Neural cell (in vitro differentiated cells): Measurements from ENCODE around the gene ZCCHC14. TPM values are rescaled to one million over a fixed set of nuclear protein-coding genes. Genes with fewer than 3 reads are reported as not detected.

Source experiments
- H2AFZ ChIP-seq: fragments of 200-600, 300-800 bp; sonication (generic), shearing (Covaris generic); 2 replicates; pipeline ENCODE4 v1.6.0; 2014; ENCODE audit warnings: low read depth, mild to moderate bottlenecking, antibody characterized with exemption, low read length, moderate library complexity
- H3F3A ChIP-seq: fragments of 200-600 bp; shearing (Covaris generic); 2 replicates; pipeline ENCODE4 v1.6.1; 2016; ENCODE audit warnings: mild to moderate bottlenecking, moderate library complexity, mixed read lengths, antibody characterized with exemption, low read length; ENCODE audit not compliant: insufficient read depth, poor library complexity, severe bottlenecking
- H3K27ac ChIP-seq: fragments of 200-600, 300-800 bp; sonication (generic), shearing (Covaris generic); 2 replicates; pipeline ENCODE4 v1.5.1; 2014; ENCODE audit warnings: mild to moderate bottlenecking, low read length, moderate library complexity
- H3K27me3 ChIP-seq: fragments of 300-800, 200-600 bp; sonication (generic), shearing (Covaris generic); 2 replicates; pipeline ENCODE4 v1.6.0; 2014; ENCODE audit warnings: mild to moderate bottlenecking, low read depth, low read length, moderate library complexity; ENCODE audit not compliant: insufficient read depth
- H3K36me3 ChIP-seq: fragments of 300-800, 200-600 bp; sonication (generic), shearing (Covaris generic); 2 replicates; pipeline ENCODE4 v1.5.1; 2014; ENCODE audit warnings: mild to moderate bottlenecking, antibody characterized with exemption, low read length, moderate library complexity; ENCODE audit not compliant: insufficient read depth
- H3K4me2 ChIP-seq: fragments of 300-800, 200-600 bp; sonication (generic), shearing (Covaris generic); 2 replicates; pipeline ENCODE4 v1.6.0; 2014; ENCODE audit warnings: mild to moderate bottlenecking, low read length
- H3K4me3 ChIP-seq: fragments of 300-800, 200-600 bp; sonication (generic), shearing (Covaris generic); 2 replicates; pipeline ENCODE4 v1.5.1; 2014; ENCODE audit warnings: mild to moderate bottlenecking, low read length, moderate library complexity
- H3K79me2 ChIP-seq: fragments of 200-600 bp; shearing (Covaris generic); replicated peaks from 2 replicates; pipeline ENCODE4 v1.6.0; 2014; ENCODE audit warnings: mild to moderate bottlenecking, low read length, moderate library complexity; ENCODE audit not compliant: insufficient read depth
- H3K9ac ChIP-seq: fragments of 300-800, 200-600 bp; sonication (generic), shearing (Covaris generic); 2 replicates; pipeline ENCODE4 v1.6.1; 2016; ENCODE audit warnings: mild to moderate bottlenecking, low read length, mixed read lengths
- H3K9me2 ChIP-seq: fragments of 200-600 bp; shearing (Covaris generic); 2 replicates; pipeline ENCODE4 v1.6.1; 2016; ENCODE audit warnings: mild to moderate bottlenecking, low read length, mixed read lengths; ENCODE audit not compliant: insufficient read depth
- H3K9me3 ChIP-seq: fragments of 200-600, 300-800 bp; sonication (generic), shearing (Covaris generic); 2 replicates; pipeline ENCODE4 v1.6.1; 2016; ENCODE audit warnings: mild to moderate bottlenecking, mixed run types, low read length, moderate library complexity, mixed read lengths
- H4K20me1 ChIP-seq: fragments of 200-600 bp; shearing (Covaris generic); 2 replicates; pipeline ENCODE4 v1.6.1; 2016; ENCODE audit warnings: mild to moderate bottlenecking, mixed run types; ENCODE audit not compliant: insufficient read depth
- EP300 ChIP-seq: fragments of 450-650 bp; conservative IDR thresholded peaks from 2 replicates; pipeline ENCODE4 v1.6.1; 2014; ENCODE audit warnings: antibody characterized with exemption, mild to moderate bottlenecking, moderate library complexity; ENCODE audit not compliant: poor library complexity, severe bottlenecking
- EZH2 ChIP-seq: fragments of 200-600, 300-800 bp; shearing (Covaris generic), sonication (generic); IDR thresholded peaks from 2 replicates; pipeline ENCODE4 v1.6.1; 2014; ENCODE audit warnings: antibody characterized with exemption, low read length, borderline replicate concordance, mild to moderate bottlenecking; ENCODE audit not compliant: insufficient read depth, poor library complexity, severe bottlenecking
- MXI1 ChIP-seq: fragments of 450-650 bp; conservative IDR thresholded peaks from 2 replicates; pipeline ENCODE4 v1.6.1; 2014; ENCODE audit warnings: antibody characterized with exemption, mild to moderate bottlenecking; ENCODE audit not compliant: poor library complexity, severe bottlenecking
- POLR2AphosphoS5 ChIP-seq: IDR thresholded peaks from 2 replicates; pipeline ENCODE4 v1.6.1; 2012
- RAD21 ChIP-seq: fragments of 450-650 bp; conservative IDR thresholded peaks from 2 replicates; pipeline ENCODE4 v1.6.1; 2014; ENCODE audit warnings: antibody characterized with exemption, mild to moderate bottlenecking, moderate library complexity
- REST ChIP-seq: IDR thresholded peaks from 2 replicates; pipeline ENCODE4 v1.6.1; 2012; ENCODE audit warnings: borderline replicate concordance
- SMC3 ChIP-seq: fragments of 450-650 bp; conservative IDR thresholded peaks from 2 replicates; pipeline ENCODE4 v1.6.1; 2014; ENCODE audit warnings: antibody characterized with exemption, mild to moderate bottlenecking, moderate library complexity; ENCODE audit not compliant: poor library complexity
- TAF1 ChIP-seq: IDR thresholded peaks from 2 replicates; pipeline ENCODE4 v1.6.1; 2012; ENCODE audit warnings: low read depth
- polyA plus RNA-seq: library from polyadenylated mRNA; depleted of rRNA; stranded (reverse); fragments of >200 nt; gene quantifications from 2 replicates; pipeline ENCODE4 v1.2.3, GENCODE V29; 2014
- TF ChIP-seq, protein P1 (sequence below): fragments of 450-650 bp; IDR thresholded peaks from 2 replicates; pipeline ENCODE4 v1.5.1; 2014; ENCODE audit warnings: antibody characterized with exemption, mild to moderate bottlenecking, moderate library complexity; ENCODE audit not compliant: poor library complexity, severe bottlenecking

The ZCCHC14 gene
- polyA plus RNA-seq, 1 donor from 2014 or later, result 22.1 TPM

- Histone ChIP-seq H3F3A (no peaks in the 10 kb centered on the region), H3K27me3 (no peaks in the 10 kb centered on the region), H3K9me2 (no peaks in the 10 kb centered on the region), H3K27ac (no peak overlapping the region), H3K9ac (no peak overlapping the region), H4K20me1 (no peaks in the 10 kb centered on the region), H3K4me3 (no peak overlapping the region), H3K4me2 (no peak overlapping the region), H3K36me3 (no peaks in the 10 kb centered on the region), H3K9me3 (no peaks in the 10 kb centered on the region), H2AFZ (no peak overlapping the region), H3K79me2 (no peaks in the 10 kb centered on the region)
- TF ChIP-seq SMC3 (no peak), POLR2AphosphoS5 (no peak), RAD21 (no peak), MXI1 (no peak)
- TF ChIP-seq, protein P1, sequence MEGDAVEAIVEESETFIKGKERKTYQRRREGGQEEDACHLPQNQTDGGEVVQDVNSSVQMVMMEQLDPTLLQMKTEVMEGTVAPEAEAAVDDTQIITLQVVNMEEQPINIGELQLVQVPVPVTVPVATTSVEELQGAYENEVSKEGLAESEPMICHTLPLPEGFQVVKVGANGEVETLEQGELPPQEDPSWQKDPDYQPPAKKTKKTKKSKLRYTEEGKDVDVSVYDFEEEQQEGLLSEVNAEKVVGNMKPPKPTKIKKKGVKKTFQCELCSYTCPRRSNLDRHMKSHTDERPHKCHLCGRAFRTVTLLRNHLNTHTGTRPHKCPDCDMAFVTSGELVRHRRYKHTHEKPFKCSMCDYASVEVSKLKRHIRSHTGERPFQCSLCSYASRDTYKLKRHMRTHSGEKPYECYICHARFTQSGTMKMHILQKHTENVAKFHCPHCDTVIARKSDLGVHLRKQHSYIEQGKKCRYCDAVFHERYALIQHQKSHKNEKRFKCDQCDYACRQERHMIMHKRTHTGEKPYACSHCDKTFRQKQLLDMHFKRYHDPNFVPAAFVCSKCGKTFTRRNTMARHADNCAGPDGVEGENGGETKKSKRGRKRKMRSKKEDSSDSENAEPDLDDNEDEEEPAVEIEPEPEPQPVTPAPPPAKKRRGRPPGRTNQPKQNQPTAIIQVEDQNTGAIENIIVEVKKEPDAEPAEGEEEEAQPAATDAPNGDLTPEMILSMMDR, result no peak
These were observed 14.7 kb upstream of the ZCCHC14 start for GRCh38 chr16:87507351-87508069.

- Histone ChIP-seq H3K79me2 (no peaks in the 10 kb centered on the region), H3K27ac (no peak overlapping the region), H3K4me3 (no peak overlapping the region), H3K4me2 (no peak overlapping the region), H2AFZ (no peak overlapping the region), H3K36me3 (no peaks in the 10 kb centered on the region), H3F3A (no peaks in the 10 kb centered on the region), H3K27me3 (no peaks in the 10 kb centered on the region), H3K9me3 (no peaks in the 10 kb centered on the region), H3K9me2 (no peaks in the 10 kb centered on the region), H3K9ac (no peak overlapping the region), H4K20me1 (no peaks in the 10 kb centered on the region)
- TF ChIP-seq RAD21, result no peak
- no peak for TF ChIP-seq POLR2AphosphoS5
- no peak for TF ChIP-seq SMC3
- TF ChIP-seq EP300, result no peak
These were observed 13.9 kb upstream of the ZCCHC14 start for GRCh38 chr16:87506423-87507350.

- Histone ChIP-seq H3K79me2 (no peaks in the 10 kb centered on the region), H3K4me3 (no peak overlapping the region), H3K9ac (no peak overlapping the region), H3K9me3 (no peaks in the 10 kb centered on the region), H3K4me2 (no peak overlapping the region), H3K27ac (no peak overlapping the region), H4K20me1 (no peaks in the 10 kb centered on the region), H3K9me2 (no peaks in the 10 kb centered on the region), H3K27me3 (no peaks in the 10 kb centered on the region), H2AFZ (no peak overlapping the region), H3F3A (no peaks in the 10 kb centered on the region), H3K36me3 (no peaks in the 10 kb centered on the region)
- no peak for TF ChIP-seq MXI1
- no peak for TF ChIP-seq TAF1
- TF ChIP-seq, protein P1, result no peak
- no peak for TF ChIP-seq EP300
- no peak for TF ChIP-seq EZH2
- no peak for TF ChIP-seq SMC3
- no peak for TF ChIP-seq RAD21
- no peak for TF ChIP-seq REST
These were observed 13.0 kb upstream of the ZCCHC14 start for GRCh38 chr16:87505834-87506233.
